HepG2 (cell line): Measurements from ENCODE around the gene EFS. TPM values are rescaled to one million over a fixed set of nuclear protein-coding genes. Genes with fewer than 3 reads are reported as not detected.

Experiments used
- ATM ChIP-seq: fragments of 450-650 bp; IDR thresholded peaks from 2 replicates; pipeline ENCODE4 v1.7.1; 2017; ENCODE audit warnings: mild to moderate bottlenecking, borderline replicate concordance
- CAMTA2 ChIP-seq: sonication (generic); formaldehyde crosslinking; IDR thresholded peaks from 2 replicates; pipeline ENCODE4 v1.4.0; 2020; ENCODE audit warnings: mild to moderate bottlenecking, missing genetic modification reagents, borderline replicate concordance
- CEBPZ ChIP-seq: IDR thresholded peaks from 2 replicates; pipeline ENCODE4 v1.6.1; 2012; ENCODE audit warnings: low read length, improper control_type of control experiment
- FOXA1 ChIP-seq, 2 experiments: fragments of 450-650 bp in 1 of 2; sonication (generic) in 1 of 2; formaldehyde crosslinking in 1 of 2; IDR thresholded peaks; 2 replicates each; pipeline versions ENCODE4 v1.4.0 to v1.6.1; 2016 to 2020; ENCODE audit warnings: missing genetic modification reagents in 1 of 2
- GLI4 ChIP-seq: sonication (generic); formaldehyde crosslinking; IDR thresholded peaks from 2 replicates; pipeline ENCODE4 v1.5.1; 2020; ENCODE audit warnings: missing genetic modification reagents, mild to moderate bottlenecking, moderate library complexity, borderline replicate concordance
- KDM1A ChIP-seq: IDR thresholded peaks from 2 replicates; pipeline ENCODE4 v1.6.1; 2016; ENCODE audit warnings: missing compliant biosample characterization
- NR1H2 ChIP-seq: sonication (generic); formaldehyde crosslinking; IDR thresholded peaks from 2 replicates; pipeline ENCODE4 v1.8.1; 2022; ENCODE audit warnings: low read depth, missing genetic modification reagents, borderline replicate concordance
- PAF1 ChIP-seq: IDR thresholded peaks from 2 replicates; pipeline ENCODE4 v1.6.1; 2016; ENCODE audit warnings: missing genetic modification reagents, missing compliant biosample characterization
- PPARG ChIP-seq: conservative IDR thresholded peaks from 2 replicates; pipeline ENCODE4 v1.6.1; 2016; ENCODE audit warnings: missing biosample characterization, missing genetic modification reagents
- TCF12 ChIP-seq, 2 experiments: fragments of 450-650 bp in 1 of 2; sonication (generic) in 1 of 2; formaldehyde crosslinking in 1 of 2; IDR thresholded peaks; 2 replicates each; pipeline versions ENCODE4 v1.6.1 to v1.8.0; 2017 to 2022; ENCODE audit warnings: antibody characterized with exemption in 1 of 2, mild to moderate bottlenecking in 1 of 2, missing genetic modification reagents in 1 of 2, moderate library complexity in 1 of 2
- TEAD3 ChIP-seq: optimal IDR thresholded peaks from 2 replicates; pipeline ENCODE3; 2016; ENCODE audit warnings: borderline replicate concordance
- ZBTB14 ChIP-seq: sonication (generic); formaldehyde crosslinking; IDR thresholded peaks from 2 replicates; pipeline ENCODE4 v1.4.0; 2020; ENCODE audit warnings: missing genetic modification reagents
- ZBTB4 ChIP-seq: sonication (generic); formaldehyde crosslinking; IDR thresholded peaks from 2 replicates; pipeline ENCODE4 v1.4.0; 2020; ENCODE audit warnings: missing genetic modification reagents, mild to moderate bottlenecking, borderline replicate concordance
- ZNF256 ChIP-seq: sonication (generic); formaldehyde crosslinking; conservative IDR thresholded peaks from 2 replicates; pipeline ENCODE4 v1.4.0; 2020; ENCODE audit warnings: missing genetic modification reagents
- ZNF282 ChIP-seq: fragments of 450-650 bp; IDR thresholded peaks from 2 replicates; pipeline ENCODE4 v1.6.1; 2018; ENCODE audit not compliant: partially characterized antibody
- polyA plus RNA-seq, 8 experiments: library from polyadenylated mRNA; depleted of rRNA in 3 of 8; stranded (reverse) in 7 of 8; unstranded in 1 of 8; fragments of >200 nt; fragmentation: Illumina TruSeq in 4 of 8; extraction: Trizol in 4 of 8; gene quantifications; 2 replicates each; pipeline versions ENCODE4 v1.2.1 to v1.2.3, GENCODE V29; 2011 to 2016; ENCODE audit warnings: low read depth in 4 of 8, missing spikeins in 1 of 8, mixed read lengths in 1 of 8; ENCODE audit not compliant: insufficient read depth in 1 of 8
- total RNA-seq, 5 experiments: library from RNA; depleted of rRNA; stranded (reverse); fragments of >200 nt; fragmentation: Illumina TruSeq; extraction: Trizol; gene quantifications; 2 replicates each; pipeline ENCODE4 v1.2.3, GENCODE V29; 2016; ENCODE audit warnings: low read depth in 1 of 5
- TF ChIP-seq, protein P1 (sequence below): sonication (generic); formaldehyde crosslinking; IDR thresholded peaks from 2 replicates; pipeline ENCODE4 v1.9.0; 2021; ENCODE audit warnings: missing genetic modification reagents, borderline replicate concordance
- TF ChIP-seq, protein P2 (sequence below): IDR thresholded peaks from 2 replicates; pipeline ENCODE4 v1.6.1; 2016; ENCODE audit warnings: mild to moderate bottlenecking

The EFS gene
- total and polyA plus RNA-seq, 2 of the 13 experiments (the other 11 are each of a cell fraction or from before 2014, with no cell fraction given): not detected

- TF ChIP-seq NR1H2 (CRISPR knock-in tag) (no peak), PPARG (CRISPR knock-in tag) (peak; percentile 94), KDM1A (CRISPR knock-in tag) (peak; percentile 7; the same call in 1 of the 2 replicates), TCF12 (IDR thresholded peaks at IDR 0.05) (no peak), TCF12 (CRISPR knock-in tag; IDR thresholded peaks at IDR 0.05) (peak; percentile 69), ZBTB14 (CRISPR knock-in tag) (peak; percentile 70), ZBTB4 (peak; percentile 100), ATM (no peak), ZNF256 (peak; percentile 83), ZNF282 (no peak), CEBPZ (peak; percentile 99), TEAD3 (CRISPR knock-in tag) (peak; percentile 70), PAF1 (CRISPR knock-in tag) (peak; percentile 98), FOXA1 (IDR thresholded peaks at IDR 0.05) (no peak), FOXA1 (CRISPR knock-in tag; IDR thresholded peaks at IDR 0.05) (peak; percentile 36; the same call in 1 of the 2 replicates), CAMTA2 (CRISPR knock-in tag) (peak; percentile 24; the same call in 1 of the 2 replicates), GLI4 (CRISPR knock-in tag) (peak; percentile 99)
- TF ChIP-seq, protein P1, sequence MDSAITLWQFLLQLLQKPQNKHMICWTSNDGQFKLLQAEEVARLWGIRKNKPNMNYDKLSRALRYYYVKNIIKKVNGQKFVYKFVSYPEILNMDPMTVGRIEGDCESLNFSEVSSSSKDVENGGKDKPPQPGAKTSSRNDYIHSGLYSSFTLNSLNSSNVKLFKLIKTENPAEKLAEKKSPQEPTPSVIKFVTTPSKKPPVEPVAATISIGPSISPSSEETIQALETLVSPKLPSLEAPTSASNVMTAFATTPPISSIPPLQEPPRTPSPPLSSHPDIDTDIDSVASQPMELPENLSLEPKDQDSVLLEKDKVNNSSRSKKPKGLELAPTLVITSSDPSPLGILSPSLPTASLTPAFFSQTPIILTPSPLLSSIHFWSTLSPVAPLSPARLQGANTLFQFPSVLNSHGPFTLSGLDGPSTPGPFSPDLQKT (CRISPR knock-in tag): no peak
- TF ChIP-seq, protein P2, sequence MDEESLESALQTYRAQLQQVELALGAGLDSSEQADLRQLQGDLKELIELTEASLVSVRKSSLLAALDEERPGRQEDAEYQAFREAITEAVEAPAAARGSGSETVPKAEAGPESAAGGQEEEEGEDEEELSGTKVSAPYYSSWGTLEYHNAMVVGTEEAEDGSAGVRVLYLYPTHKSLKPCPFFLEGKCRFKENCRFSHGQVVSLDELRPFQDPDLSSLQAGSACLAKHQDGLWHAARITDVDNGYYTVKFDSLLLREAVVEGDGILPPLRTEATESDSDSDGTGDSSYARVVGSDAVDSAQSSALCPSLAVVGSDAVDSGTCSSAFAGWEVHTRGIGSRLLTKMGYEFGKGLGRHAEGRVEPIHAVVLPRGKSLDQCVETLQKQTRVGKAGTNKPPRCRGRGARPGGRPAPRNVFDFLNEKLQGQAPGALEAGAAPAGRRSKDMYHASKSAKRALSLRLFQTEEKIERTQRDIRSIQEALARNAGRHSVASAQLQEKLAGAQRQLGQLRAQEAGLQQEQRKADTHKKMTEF (CRISPR knock-in tag): peak; percentile 100
Observed at GRCh38 chr14:23320584-23321571, 44.1 kb downstream of the EFS start, which contains the start of gene PABPN1 (continued).
